WTC11 (cell line): ENCODE measurements around the gene CEMIP.

Experiments
- EMX1 ChIP-seq: fragments of 250-450 bp; sonication (Bioruptor Pico); IDR thresholded peaks from 2 replicates; pipeline ENCODE4 v1.8.0; 2021; ENCODE audit warnings: mild to moderate bottlenecking
- GABPB1 ChIP-seq: sonication (generic); formaldehyde crosslinking; IDR thresholded peaks from 2 replicates; pipeline ENCODE4 v1.8.1; 2023; ENCODE audit warnings: mild to moderate bottlenecking, missing genetic modification reagents
- ZBTB21 ChIP-seq: sonication (generic); formaldehyde crosslinking; IDR thresholded peaks from 2 replicates; pipeline ENCODE4 v1.8.1; 2023; ENCODE audit warnings: mild to moderate bottlenecking, missing genetic modification reagents, borderline replicate concordance
- TF ChIP-seq, protein P1 (sequence below): sonication (generic); formaldehyde crosslinking; IDR thresholded peaks from 2 replicates; pipeline ENCODE4 v1.8.0; 2022; ENCODE audit warnings: mild to moderate bottlenecking, missing genetic modification reagents

- TF ChIP-seq GABPB1 (CRISPR knock-in tag) (no peak), ZBTB21 (CRISPR knock-in tag) (no peak), EMX1 (no peak)
- TF ChIP-seq, protein P1, sequence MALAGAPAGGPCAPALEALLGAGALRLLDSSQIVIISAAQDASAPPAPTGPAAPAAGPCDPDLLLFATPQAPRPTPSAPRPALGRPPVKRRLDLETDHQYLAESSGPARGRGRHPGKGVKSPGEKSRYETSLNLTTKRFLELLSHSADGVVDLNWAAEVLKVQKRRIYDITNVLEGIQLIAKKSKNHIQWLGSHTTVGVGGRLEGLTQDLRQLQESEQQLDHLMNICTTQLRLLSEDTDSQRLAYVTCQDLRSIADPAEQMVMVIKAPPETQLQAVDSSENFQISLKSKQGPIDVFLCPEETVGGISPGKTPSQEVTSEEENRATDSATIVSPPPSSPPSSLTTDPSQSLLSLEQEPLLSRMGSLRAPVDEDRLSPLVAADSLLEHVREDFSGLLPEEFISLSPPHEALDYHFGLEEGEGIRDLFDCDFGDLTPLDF, result no peak
Observed at GRCh38 chr15:80852676-80853075, 73.5 kb downstream of the CEMIP start.
